Activated naive CD8-positive, alpha-beta T cell treated with anti-CD3 and anti-CD28 coated beads, Interleukin-2, amount 50 U/mL, for 24 hours (primary cell): Measurements from ENCODE around the gene LGR6.
"Not testable (repeated sequence)": the region's sequence is repeated elsewhere in the genome, so short reads cannot be mapped to it uniquely, and the experiment has no call there.

Source experiments
- ATAC-seq: fragments of 150-1000 bp; cut with Tn5 transposase; one replicate; pipeline ENCODE4 v1.10.0; 2021
- DNase-seq: peaks from one replicate; pipeline ENCODE4 v3.0.0; 2021
- H3K27ac Mint-ChIP-seq: one replicate; pipeline ENCODE4 v1.8.0; 2021; ENCODE audit warnings: mild to moderate bottlenecking, mixed read lengths
- H3K27me3 Mint-ChIP-seq: one replicate; pipeline ENCODE4 v1.8.0; 2021; ENCODE audit warnings: mixed read lengths
- H3K36me3 Mint-ChIP-seq: one replicate; pipeline ENCODE4 v1.8.0; 2021; ENCODE audit warnings: low read depth, mixed read lengths
- H3K4me1 Mint-ChIP-seq: one replicate; pipeline ENCODE4 v1.8.0; 2021; ENCODE audit warnings: mixed read lengths
- H3K4me3 Mint-ChIP-seq: one replicate; pipeline ENCODE4 v1.8.0; 2021; ENCODE audit warnings: mild to moderate bottlenecking, moderate library complexity, mixed read lengths
- H3K9me3 Mint-ChIP-seq: one replicate; pipeline ENCODE4 v1.8.0; 2021; ENCODE audit warnings: mixed read lengths

LGR6 gene

GRCh38 chr1:202252271-202252670 is 58.7 kb downstream of the LGR6 start:
- H3K4me3 Mint-ChIP-seq = no peak overlapping the region
- DNase-seq = no peak
- H3K27ac Mint-ChIP-seq = no peak overlapping the region
- H3K9me3 Mint-ChIP-seq = no peaks in the 10 kb centered on the region
- no peaks in the 10 kb centered on the region for H3K4me1 Mint-ChIP-seq
- no peaks in the 10 kb centered on the region for H3K36me3 Mint-ChIP-seq
- H3K27me3 Mint-ChIP-seq = peaks cover 9% of the 10 kb centered on the region
- ATAC-seq = no peak

- H3K27me3 Mint-ChIP-seq = peaks cover 7% of the 10 kb centered on the region
These were observed 61.1 kb downstream of the LGR6 start for GRCh38 chr1:202254454-202255252.

GRCh38 chr1:202255343-202255742 is 61.7 kb downstream of the LGR6 start:
- ATAC-seq (no peak), DNase-seq (no peak)
- H3K27me3 Mint-ChIP-seq = peaks cover 7% of the 10 kb centered on the region
- no peak overlapping the region for H3K4me3 Mint-ChIP-seq
- H3K4me1 Mint-ChIP-seq = no peaks in the 10 kb centered on the region
- no peaks in the 10 kb centered on the region for H3K36me3 Mint-ChIP-seq
- no peak overlapping the region for H3K27ac Mint-ChIP-seq
- H3K9me3 Mint-ChIP-seq = no peaks in the 10 kb centered on the region

More at GRCh38 chr1:202254454-202255252, 61.1 kb downstream of the LGR6 start:
- Mint-ChIP-seq H3K27ac (no peak overlapping the region), H3K9me3 (no peaks in the 10 kb centered on the region), H3K4me1 (no peaks in the 10 kb centered on the region), H3K36me3 (no peaks in the 10 kb centered on the region), H3K4me3 (no peak overlapping the region)
- DNase-seq (no peak), ATAC-seq (no peak)

GRCh38 chr1:202259705-202260104 is 66.1 kb downstream of the LGR6 start:
- Mint-ChIP-seq H3K27me3 (peaks cover 27% of the 10 kb centered on the region), H3K4me1 (no peaks in the 10 kb centered on the region)
- DNase-seq = no peak

GRCh38 chr1:202261209-202261958 is 67.8 kb downstream of the LGR6 start:
- not testable (repeated sequence) for H3K4me3 Mint-ChIP-seq, H3K36me3 Mint-ChIP-seq, DNase-seq, H3K4me1 Mint-ChIP-seq, H3K9me3 Mint-ChIP-seq, H3K27ac Mint-ChIP-seq, ATAC-seq
- H3K27me3 Mint-ChIP-seq = peaks cover 38% of the 10 kb centered on the region

More at GRCh38 chr1:202259705-202260104, 66.1 kb downstream of the LGR6 start:
- H3K4me3 Mint-ChIP-seq = no peak overlapping the region
- H3K36me3 Mint-ChIP-seq = no peaks in the 10 kb centered on the region
- no peak for ATAC-seq
- no peaks in the 10 kb centered on the region for H3K9me3 Mint-ChIP-seq
- H3K27ac Mint-ChIP-seq = no peak overlapping the region

- H3K9me3 Mint-ChIP-seq = no peaks in the 10 kb centered on the region
These were observed 70.0 kb downstream of the LGR6 start for GRCh38 chr1:202263628-202264027.

GRCh38 chr1:202264300-202264699 is 70.7 kb downstream of the LGR6 start:
- DNase-seq = no peak
- H3K9me3 Mint-ChIP-seq = no peaks in the 10 kb centered on the region
- no peaks in the 10 kb centered on the region for H3K36me3 Mint-ChIP-seq
- no peak overlapping the region for H3K4me3 Mint-ChIP-seq
- H3K4me1 Mint-ChIP-seq = no peaks in the 10 kb centered on the region
- peaks cover 39% of the 10 kb centered on the region for H3K27me3 Mint-ChIP-seq
- no peak for ATAC-seq
- no peak overlapping the region for H3K27ac Mint-ChIP-seq

More at GRCh38 chr1:202263628-202264027, 70.0 kb downstream of the LGR6 start:
- Mint-ChIP-seq H3K4me3 (no peak overlapping the region), H3K36me3 (no peaks in the 10 kb centered on the region), H3K27me3 (peaks cover 39% of the 10 kb centered on the region), H3K4me1 (no peaks in the 10 kb centered on the region), H3K27ac (no peak overlapping the region)
- ATAC-seq (no peak), DNase-seq (no peak)

GRCh38 chr1:202264726-202265125 is 71.1 kb downstream of the LGR6 start:
- Mint-ChIP-seq H3K4me1 (no peaks in the 10 kb centered on the region), H3K9me3 (no peaks in the 10 kb centered on the region), H3K36me3 (no peaks in the 10 kb centered on the region), H3K27me3 (peaks cover 36% of the 10 kb centered on the region), H3K4me3 (no peak overlapping the region), H3K27ac (no peak overlapping the region)
- DNase-seq (no peak), ATAC-seq (no peak)

- no peaks in the 10 kb centered on the region for H3K9me3 Mint-ChIP-seq
- H3K4me3 Mint-ChIP-seq = no peak overlapping the region
- no peaks in the 10 kb centered on the region for H3K4me1 Mint-ChIP-seq
- peaks cover 35% of the 10 kb centered on the region for H3K27me3 Mint-ChIP-seq
- H3K36me3 Mint-ChIP-seq = no peaks in the 10 kb centered on the region
- DNase-seq (no peak), ATAC-seq (no peak)
- H3K27ac Mint-ChIP-seq = no peak overlapping the region
These were observed 72.6 kb downstream of the LGR6 start for GRCh38 chr1:202266061-202266765.

GRCh38 chr1:202268032-202268431 is 74.4 kb downstream of the LGR6 start:
- Mint-ChIP-seq H3K4me3 (no peak overlapping the region), H3K27me3 (peaks cover 32% of the 10 kb centered on the region), H3K4me1 (no peaks in the 10 kb centered on the region), H3K27ac (no peak overlapping the region), H3K9me3 (no peaks in the 10 kb centered on the region), H3K36me3 (no peaks in the 10 kb centered on the region)
- DNase-seq = no peak
- ATAC-seq = no peak

GRCh38 chr1:202268817-202269216 is 75.2 kb downstream of the LGR6 start:
- H3K9me3 Mint-ChIP-seq = no peaks in the 10 kb centered on the region
- peaks cover 27% of the 10 kb centered on the region for H3K27me3 Mint-ChIP-seq
- no peaks in the 10 kb centered on the region for H3K36me3 Mint-ChIP-seq
- H3K4me3 Mint-ChIP-seq = no peak overlapping the region
- H3K27ac Mint-ChIP-seq = no peak overlapping the region
- H3K4me1 Mint-ChIP-seq = no peaks in the 10 kb centered on the region
- no peak for DNase-seq
- no peak for ATAC-seq

- no peaks in the 10 kb centered on the region for H3K4me1 Mint-ChIP-seq
- no peaks in the 10 kb centered on the region for H3K9me3 Mint-ChIP-seq
- no peak overlapping the region for H3K27ac Mint-ChIP-seq
- ATAC-seq (no peak), DNase-seq (no peak)
- H3K27me3 Mint-ChIP-seq = peaks cover 9% of the 10 kb centered on the region
- H3K4me3 Mint-ChIP-seq = no peak overlapping the region
- H3K36me3 Mint-ChIP-seq = no peaks in the 10 kb centered on the region
These were observed 77.3 kb downstream of the LGR6 start for GRCh38 chr1:202270871-202271326.

- no peak overlapping the region for H3K4me3 Mint-ChIP-seq
- H3K27ac Mint-ChIP-seq = peak overlapping the region; percentile 36
- peaks cover 4% of the 10 kb centered on the region for H3K27me3 Mint-ChIP-seq
- H3K4me1 Mint-ChIP-seq = no peaks in the 10 kb centered on the region
- ATAC-seq = no peak
- no peaks in the 10 kb centered on the region for H3K9me3 Mint-ChIP-seq
- H3K36me3 Mint-ChIP-seq = no peaks in the 10 kb centered on the region
- no peak for DNase-seq
These were observed 78.7 kb downstream of the LGR6 start for GRCh38 chr1:202272103-202272845.

- Mint-ChIP-seq H3K27me3 (peaks cover 4% of the 10 kb centered on the region), H3K4me1 (no peaks in the 10 kb centered on the region), H3K4me3 (no peak overlapping the region), H3K27ac (no peak overlapping the region), H3K36me3 (no peaks in the 10 kb centered on the region), H3K9me3 (no peaks in the 10 kb centered on the region)
- ATAC-seq (no peak), DNase-seq (peak; percentile 44)
These were observed 81.0 kb downstream of the LGR6 start for GRCh38 chr1:202274611-202275010.
